Activated naive CD8-positive, alpha-beta T cell treated with anti-CD3 and anti-CD28 coated beads for 36 hours (primary cell): Measurements from ENCODE around the gene OR52W1. TPM values are rescaled to one million over a fixed set of nuclear protein-coding genes. Genes with fewer than 3 reads are reported as not detected.
"Not testable (repeated sequence)": the region's sequence is repeated elsewhere in the genome, so short reads cannot be mapped to it uniquely, and the experiment has no call there.

Experiments used
- DNase-seq: peaks from one replicate; pipeline ENCODE4 v3.0.0; 2021
- H3K27ac Mint-ChIP-seq: one replicate; pipeline ENCODE4 v1.8.0; 2022; ENCODE audit warnings: mild to moderate bottlenecking, moderate library complexity, mixed read lengths
- H3K27me3 Mint-ChIP-seq: one replicate; pipeline ENCODE4 v1.8.0; 2022; ENCODE audit warnings: mild to moderate bottlenecking, mixed read lengths
- H3K36me3 Mint-ChIP-seq: one replicate; pipeline ENCODE4 v1.8.0; 2021; ENCODE audit warnings: mild to moderate bottlenecking, mixed read lengths
- H3K4me1 Mint-ChIP-seq: one replicate; pipeline ENCODE4 v1.8.0; 2021; ENCODE audit warnings: mixed read lengths
- H3K4me3 Mint-ChIP-seq: one replicate; pipeline ENCODE4 v1.8.0; 2022; ENCODE audit warnings: mild to moderate bottlenecking, moderate library complexity, mixed read lengths
- H3K9me3 Mint-ChIP-seq: one replicate; pipeline ENCODE4 v1.8.0; 2022; ENCODE audit warnings: mixed read lengths
- total RNA-seq, 2 experiments: library from RNA; stranded (reverse); gene quantifications; one replicate each; pipeline ENCODE4 v1.2.3, GENCODE V29; 2021

OR52W1 gene
- total RNA-seq, 2 experiments from 2014 or later, result not detected

- Mint-ChIP-seq H3K4me1 (peaks cover 30% of the 10 kb centered on the region), H3K27me3 (no peaks in the 10 kb centered on the region), H3K4me3 (peak within 1 kb of the TSS; percentile 98), H3K9me3 (no peaks in the 10 kb centered on the region), H3K36me3 (peaks cover 6% of the 10 kb centered on the region), H3K27ac (peak within 1 kb of the TSS; percentile 94)
- peak; percentile 100 for DNase-seq
Measured at GRCh38 chr11:6234387-6235107, 35.5 kb downstream of the OR52W1 start, which contains the start of gene FHIP1B. FHIP1B (minus strand) TSS chr11:6234636; CDS start chr11:6224516, 10,120 bp downstream.

- H3K4me3 Mint-ChIP-seq, result no peak overlapping the region
- H3K27me3 Mint-ChIP-seq, result peaks cover 3% of the 10 kb centered on the region
- no peaks in the 10 kb centered on the region for H3K36me3 Mint-ChIP-seq
- no peak overlapping the region for H3K27ac Mint-ChIP-seq
- peaks cover 14% of the 10 kb centered on the region for H3K4me1 Mint-ChIP-seq
- H3K9me3 Mint-ChIP-seq, result no peaks in the 10 kb centered on the region
- no peak for DNase-seq
Measured at GRCh38 chr11:6237266-6237665, 38.2 kb downstream of the OR52W1 start.

- Mint-ChIP-seq H3K9me3 (no peaks in the 10 kb centered on the region), H3K4me1 (peaks cover 11% of the 10 kb centered on the region), H3K4me3 (no peak overlapping the region), H3K27me3 (peaks cover 3% of the 10 kb centered on the region), H3K27ac (no peak overlapping the region), H3K36me3 (no peaks in the 10 kb centered on the region)
- no peak for DNase-seq
Measured at GRCh38 chr11:6237761-6238302, 38.8 kb downstream of the OR52W1 start.

GRCh38 chr11:6238902-6239301, 39.9 kb downstream of the OR52W1 start, which contains the start of gene CNGA4:
CNGA4 (plus strand) TSS chr11:6239089; CDS start chr11:6239207, 118 bp downstream.
- peaks cover 5% of the 10 kb centered on the region for H3K4me1 Mint-ChIP-seq
- no peak within 1 kb of the TSS for H3K4me3 Mint-ChIP-seq
- H3K36me3 Mint-ChIP-seq, result no peaks in the 10 kb centered on the region
- DNase-seq, result no peak
- no peaks in the 10 kb centered on the region for H3K9me3 Mint-ChIP-seq
- H3K27me3 Mint-ChIP-seq, result peaks cover 8% of the 10 kb centered on the region
- H3K27ac Mint-ChIP-seq, result no peak within 1 kb of the TSS

GRCh38 chr11:6240139-6240538, 41.1 kb downstream of the OR52W1 start:
- Mint-ChIP-seq H3K27me3 (peaks cover 12% of the 10 kb centered on the region), H3K4me1 (peaks cover 3% of the 10 kb centered on the region), H3K36me3 (no peaks in the 10 kb centered on the region), H3K27ac (no peak overlapping the region), H3K4me3 (no peak overlapping the region), H3K9me3 (no peaks in the 10 kb centered on the region)
- DNase-seq, result no peak

GRCh38 chr11:6240781-6241180, 41.8 kb downstream of the OR52W1 start:
- no peaks in the 10 kb centered on the region for H3K36me3 Mint-ChIP-seq
- H3K4me1 Mint-ChIP-seq, result no peaks in the 10 kb centered on the region
- peaks cover 12% of the 10 kb centered on the region for H3K27me3 Mint-ChIP-seq
- H3K9me3 Mint-ChIP-seq, result no peaks in the 10 kb centered on the region
- no peak overlapping the region for H3K27ac Mint-ChIP-seq
- no peak for DNase-seq
- H3K4me3 Mint-ChIP-seq, result no peak overlapping the region

- Mint-ChIP-seq H3K27ac (no peak overlapping the region), H3K27me3 (peaks cover 12% of the 10 kb centered on the region), H3K9me3 (no peaks in the 10 kb centered on the region)
Measured at GRCh38 chr11:6241316-6241715, 42.3 kb downstream of the OR52W1 start.

GRCh38 chr11:6245536-6245935, 46.5 kb downstream of the OR52W1 start:
- no peaks in the 10 kb centered on the region for H3K36me3 Mint-ChIP-seq
- H3K4me1 Mint-ChIP-seq, result no peaks in the 10 kb centered on the region
- H3K27me3 Mint-ChIP-seq, result peaks cover 12% of the 10 kb centered on the region
- no peak overlapping the region for H3K27ac Mint-ChIP-seq
- no peak for DNase-seq
- no peak overlapping the region for H3K4me3 Mint-ChIP-seq
- no peaks in the 10 kb centered on the region for H3K9me3 Mint-ChIP-seq

More at GRCh38 chr11:6241316-6241715, 42.3 kb downstream of the OR52W1 start:
- Mint-ChIP-seq H3K4me1 (no peaks in the 10 kb centered on the region), H3K36me3 (no peaks in the 10 kb centered on the region), H3K4me3 (no peak overlapping the region)
- no peak for DNase-seq

GRCh38 chr11:6248248-6248647, 49.2 kb downstream of the OR52W1 start:
- Mint-ChIP-seq H3K9me3 (no peaks in the 10 kb centered on the region), H3K36me3 (no peaks in the 10 kb centered on the region), H3K27me3 (peaks cover 8% of the 10 kb centered on the region), H3K4me3 (no peak overlapping the region), H3K4me1 (no peaks in the 10 kb centered on the region), H3K27ac (no peak overlapping the region)
- no peak for DNase-seq

- not testable (repeated sequence) for H3K4me1 Mint-ChIP-seq, H3K9me3 Mint-ChIP-seq, DNase-seq, H3K27me3 Mint-ChIP-seq, H3K27ac Mint-ChIP-seq, H3K4me3 Mint-ChIP-seq, H3K36me3 Mint-ChIP-seq
Measured at GRCh38 chr11:6248897-6249296, 49.9 kb downstream of the OR52W1 start.

Other genes starting within 250 kb of the OR52W1 start
- gene OR56A5, start 230.7 kb upstream of the OR52W1 start, total RNA-seq, result not detected
- gene OR52L1, start 212.2 kb upstream of the OR52W1 start, total RNA-seq, result not detected
- gene OR56A4, start 192.3 kb upstream of the OR52W1 start, total RNA-seq, result not detected
- not detected for gene OR56A1, start 168.5 kb upstream of the OR52W1 start, total RNA-seq
- gene OR56B4, start 91.5 kb upstream of the OR52W1 start, total RNA-seq, result not detected
- not detected for gene OR52B2, start 28.9 kb upstream of the OR52W1 start, total RNA-seq
- not detected for gene C11orf42, start 6.3 kb downstream of the OR52W1 start, total RNA-seq
- gene FHIP1B, start 35.4 kb downstream of the OR52W1 start, total RNA-seq, result 10 to 100 TPM; 14.2 to 16.0 TPM
- gene CNGA4, start 39.9 kb downstream of the OR52W1 start, total RNA-seq, result under 1 TPM; 0.10 to 0.30 TPM
- gene CCKBR, start 60.6 kb downstream of the OR52W1 start, total RNA-seq, result under 1 TPM; 0.16 to 0.43 TPM
- 10 to 100 TPM; 26.3 to 30.0 TPM for gene CAVIN3, start 121.3 kb downstream of the OR52W1 start, total RNA-seq
- 10 to 100 TPM; 12.9 to 16.9 TPM for gene SMPD1, start 191.2 kb downstream of the OR52W1 start, total RNA-seq
- 10 to 100 TPM; 29.2 to 32.3 TPM for gene APBB1, start 219.9 kb downstream of the OR52W1 start, total RNA-seq
- not detected for gene HPX, start 241.8 kb downstream of the OR52W1 start, total RNA-seq